Hematopoietic multipotent progenitor cell treated with erythropoietin and hydrocortisone succinate and interleukin-3 and kit ligand, for 6 days (in vitro differentiated cells): Measurements from ENCODE around the gene ACER3.

ENCODE experiments used
- DNase-seq: peaks from one replicate; pipeline ENCODE4 v3.0.0-alpha.2; 2015

Gene ACER3

DNA sequence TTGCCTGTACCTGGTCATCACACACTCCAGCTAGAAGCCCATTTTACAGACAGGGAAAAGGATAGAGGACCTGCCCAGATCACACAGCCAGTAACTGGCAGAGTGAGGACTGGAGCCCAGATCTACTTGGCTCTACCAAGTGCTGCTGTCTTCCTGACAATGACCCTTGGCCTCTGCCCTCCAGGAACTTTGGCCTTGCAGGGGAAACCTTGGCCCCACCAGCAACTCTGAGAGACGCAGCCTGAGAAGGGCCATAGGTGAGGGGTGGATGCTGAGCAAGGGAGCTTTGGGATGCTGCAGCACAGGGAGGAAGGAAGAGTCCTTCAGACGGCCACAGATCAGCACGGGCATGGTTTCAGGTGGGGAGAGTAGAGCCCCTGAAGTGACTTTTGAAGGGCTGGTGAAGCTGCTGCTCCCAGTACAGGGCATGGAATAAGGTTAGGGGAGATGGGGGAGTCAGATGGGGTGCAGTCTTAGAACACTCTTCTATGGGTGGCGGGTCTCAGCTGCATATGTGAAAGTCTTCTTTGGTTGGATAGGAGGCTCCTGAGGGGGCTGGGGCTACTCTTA is 204.0 kb downstream of the ACER3 start:
- no peak for DNase-seq

DNA sequence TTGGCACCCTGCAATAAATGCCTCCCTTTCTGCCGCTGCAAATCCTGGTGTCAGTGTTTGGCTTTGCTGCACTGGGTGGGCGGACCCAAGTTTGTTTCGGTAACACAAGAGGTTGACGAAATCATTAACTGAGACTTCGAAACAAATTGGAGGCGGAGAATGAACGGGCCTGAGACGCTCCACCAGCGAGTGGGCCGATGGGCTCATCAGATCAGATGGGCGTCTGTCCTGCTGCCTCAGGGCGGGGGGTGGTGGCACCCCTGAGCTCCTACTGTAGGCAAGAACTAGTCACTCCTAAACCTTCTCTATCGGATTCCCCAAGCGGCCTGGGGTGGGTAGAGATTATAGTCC is 205.1 kb downstream of the ACER3 start:
- DNase-seq = peak; percentile 66

DNA sequence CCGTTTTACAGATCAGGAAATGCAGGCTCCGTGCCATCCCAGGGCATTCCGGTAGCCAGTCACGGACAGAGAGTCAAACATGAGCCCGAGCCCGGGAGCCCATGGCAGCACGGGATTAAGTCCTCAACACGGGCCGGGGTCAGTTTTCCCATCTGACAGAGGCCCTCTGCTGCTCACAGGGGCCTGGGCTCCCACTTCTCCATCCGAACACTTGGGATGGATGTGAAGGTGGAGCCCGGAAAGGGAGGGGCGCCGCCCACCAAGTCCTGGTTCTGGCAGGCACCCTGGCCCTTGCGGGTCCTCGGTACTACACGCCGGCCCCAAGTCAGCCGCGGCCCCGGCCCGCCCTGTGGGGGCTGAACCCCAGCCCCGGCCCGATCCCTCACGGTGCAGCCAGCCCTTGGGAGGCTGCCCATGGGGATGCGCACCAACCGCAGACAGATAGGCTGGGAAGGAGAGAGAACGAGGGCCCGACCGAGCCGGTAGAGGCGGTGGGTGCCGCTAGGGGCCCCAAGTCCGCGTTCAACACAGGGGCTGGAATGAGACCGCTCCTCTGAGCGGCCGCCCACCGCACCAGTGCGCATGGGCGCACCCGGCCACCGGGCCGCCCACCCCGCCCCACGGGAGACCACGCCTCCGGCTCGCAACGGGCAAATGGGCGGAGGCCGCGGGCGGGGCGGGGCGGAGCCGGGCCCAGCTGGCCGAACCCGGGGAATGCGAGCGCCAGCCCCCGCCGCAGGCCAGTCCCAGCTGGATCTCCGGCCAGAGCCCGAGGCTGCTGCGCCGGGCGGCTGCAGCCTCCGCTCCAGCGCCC is 205.7 kb downstream of the ACER3 start, which contains the start of gene CAPN5:
Gene CAPN5, plus strand, starts transcription at position 743 of the 814 bp plus-strand sequence. CDS start 17,916 bp downstream, outside the sequence.
- peak; percentile 90 for DNase-seq

DNA sequence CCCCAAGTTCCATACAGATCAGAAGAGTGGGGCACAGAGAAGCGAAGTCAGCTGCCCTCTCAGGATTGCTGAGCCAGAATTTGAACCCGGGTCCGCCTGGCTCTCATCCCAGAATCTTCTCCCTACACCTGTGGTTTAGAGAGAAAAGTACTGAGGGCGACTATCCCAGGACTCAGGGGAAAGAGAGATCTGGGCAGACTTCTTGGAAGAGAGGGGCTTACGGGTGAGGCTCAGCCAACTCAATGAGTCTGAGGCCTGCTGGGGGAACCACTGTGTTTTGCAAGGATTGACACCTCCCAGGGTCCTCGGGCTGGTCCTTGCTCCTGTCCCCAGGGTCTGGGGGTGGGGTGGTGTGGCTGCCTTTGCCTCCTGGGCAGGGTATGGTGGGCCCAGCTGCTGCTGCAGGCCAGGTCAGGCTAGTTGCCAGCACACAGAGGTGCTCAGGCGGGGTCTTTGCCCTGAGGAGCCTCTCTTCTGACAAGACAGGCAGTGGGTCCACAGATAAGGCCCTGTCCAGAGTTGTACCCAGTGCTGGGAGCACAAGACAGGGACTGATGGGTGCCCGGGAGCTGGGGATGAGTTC is 207.2 kb downstream of the ACER3 start:
- DNase-seq = no peak

DNA sequence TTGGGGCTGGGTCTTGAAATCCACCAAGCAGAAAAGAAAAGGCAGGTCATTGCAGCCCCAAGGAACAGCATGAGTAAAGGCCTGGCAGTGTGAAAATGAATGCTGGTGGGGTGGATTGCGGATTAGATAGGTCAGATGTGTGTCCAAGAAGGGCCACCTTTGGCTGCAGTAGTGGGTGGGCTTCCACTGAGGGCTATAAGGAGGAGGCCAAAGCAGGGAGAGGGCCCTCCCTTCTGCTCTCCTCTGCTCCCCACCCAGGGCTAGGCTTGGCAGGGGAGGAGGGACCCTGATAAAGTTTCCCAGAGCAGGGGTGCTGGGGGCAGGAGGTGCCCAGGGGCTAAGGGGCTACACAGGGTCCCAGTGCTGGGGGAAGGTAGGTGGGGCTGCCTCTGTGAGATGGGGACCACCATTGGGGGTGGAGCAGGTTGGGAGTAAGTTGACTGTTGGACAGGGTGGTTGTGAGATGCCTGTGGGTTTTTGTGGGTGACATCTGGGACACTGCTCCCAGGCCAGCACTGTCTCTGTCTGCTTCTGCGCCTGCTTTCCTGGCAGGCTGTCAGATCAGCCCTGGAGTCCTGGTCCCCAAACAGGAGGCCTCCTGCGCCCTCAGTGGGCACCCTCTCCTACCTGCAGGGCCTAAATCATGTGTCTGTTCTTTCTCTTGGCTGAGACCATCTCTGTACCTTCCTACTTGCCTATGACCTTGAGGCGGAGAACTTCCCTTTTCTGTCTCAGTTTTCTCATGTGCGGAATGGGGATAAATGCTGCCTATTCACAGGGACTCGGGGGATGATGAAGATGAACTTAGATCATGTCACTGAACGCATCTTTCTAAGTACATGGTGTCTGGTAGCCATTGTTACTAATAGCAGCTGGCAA is 208.0 kb downstream of the ACER3 start:
- no peak for DNase-seq

DNA sequence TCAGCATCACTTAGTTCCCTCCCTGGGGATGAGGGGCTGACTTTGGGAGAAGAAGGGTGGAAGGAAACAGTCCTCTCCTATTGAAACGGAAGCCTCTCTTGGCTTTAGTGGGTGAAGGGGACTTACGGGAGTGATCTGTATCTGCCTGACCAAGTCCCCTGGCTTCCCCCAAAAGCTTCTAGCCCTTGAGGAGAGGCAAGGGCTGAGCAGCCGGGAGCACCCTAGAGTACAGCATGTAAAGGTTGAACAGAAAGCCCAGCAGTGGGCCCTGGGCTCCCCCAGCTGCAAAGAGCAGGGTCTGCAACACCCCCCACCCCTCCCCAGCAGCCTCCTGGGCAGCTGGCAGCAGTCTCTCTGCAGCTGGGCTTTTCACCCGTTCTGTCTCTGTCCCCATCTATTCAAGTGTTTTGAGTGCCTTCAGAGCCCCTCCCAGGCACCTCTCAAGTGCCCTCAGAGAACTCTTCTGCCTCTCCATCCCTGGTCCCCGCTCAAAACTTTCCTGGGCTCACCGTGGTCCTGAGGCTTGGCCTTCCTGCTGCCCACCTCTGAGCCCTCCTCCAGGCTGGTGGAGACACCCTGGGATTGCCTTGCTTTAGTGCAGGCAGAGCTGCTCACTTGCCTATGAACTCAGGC is 208.7 kb downstream of the ACER3 start:
- no peak for DNase-seq

DNA sequence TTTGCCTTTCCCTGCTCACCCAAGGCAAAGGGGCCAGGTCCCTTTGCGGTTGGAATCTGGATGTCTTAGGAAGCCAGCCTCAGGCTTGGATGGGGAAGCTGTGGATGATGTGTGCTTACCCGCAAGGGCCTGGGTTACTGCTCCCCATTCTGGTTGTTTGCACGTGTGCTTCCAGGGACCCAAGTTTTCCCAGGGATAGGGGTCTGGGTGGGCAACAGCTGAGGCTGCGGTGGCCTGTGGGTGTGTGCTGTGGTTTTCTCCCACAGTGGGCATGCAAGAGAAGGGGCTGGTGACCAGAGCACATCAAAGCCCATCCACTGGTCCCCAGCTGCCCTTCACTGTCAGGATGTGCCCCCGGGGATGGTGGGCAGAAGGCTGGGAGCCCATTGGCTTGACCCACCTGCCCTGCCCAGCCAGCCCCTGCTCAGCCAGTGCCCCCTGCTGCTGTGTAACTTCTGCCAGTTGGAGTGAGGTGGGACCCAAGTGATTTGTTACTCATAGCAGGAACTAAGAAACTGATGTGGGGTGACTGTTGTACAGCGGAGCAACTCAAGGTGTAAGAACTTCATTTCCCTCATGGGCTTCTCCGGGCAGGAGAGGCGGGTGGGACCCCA is 209.4 kb downstream of the ACER3 start:
- DNase-seq = no peak

DNA sequence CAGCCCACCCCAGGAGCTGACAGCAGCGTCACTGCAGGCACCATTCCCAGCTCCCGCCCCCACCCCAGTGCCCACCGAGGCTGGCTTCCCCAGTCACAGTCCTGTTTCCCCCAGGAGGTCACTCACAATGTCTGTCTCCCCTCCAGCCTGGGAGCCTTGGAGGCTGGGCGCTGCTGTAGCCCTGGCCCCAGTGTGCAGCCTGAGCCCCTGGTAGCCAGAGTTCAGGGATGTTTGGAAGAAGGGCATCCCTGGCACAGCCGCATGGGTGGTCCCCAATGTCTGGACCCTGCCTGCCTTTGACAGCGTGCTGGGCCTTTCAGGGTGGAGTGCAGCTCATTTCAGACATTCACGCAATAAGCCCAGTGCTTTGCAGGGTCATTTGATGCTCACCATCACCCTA is 210.4 kb downstream of the ACER3 start:
- no peak for DNase-seq

DNA sequence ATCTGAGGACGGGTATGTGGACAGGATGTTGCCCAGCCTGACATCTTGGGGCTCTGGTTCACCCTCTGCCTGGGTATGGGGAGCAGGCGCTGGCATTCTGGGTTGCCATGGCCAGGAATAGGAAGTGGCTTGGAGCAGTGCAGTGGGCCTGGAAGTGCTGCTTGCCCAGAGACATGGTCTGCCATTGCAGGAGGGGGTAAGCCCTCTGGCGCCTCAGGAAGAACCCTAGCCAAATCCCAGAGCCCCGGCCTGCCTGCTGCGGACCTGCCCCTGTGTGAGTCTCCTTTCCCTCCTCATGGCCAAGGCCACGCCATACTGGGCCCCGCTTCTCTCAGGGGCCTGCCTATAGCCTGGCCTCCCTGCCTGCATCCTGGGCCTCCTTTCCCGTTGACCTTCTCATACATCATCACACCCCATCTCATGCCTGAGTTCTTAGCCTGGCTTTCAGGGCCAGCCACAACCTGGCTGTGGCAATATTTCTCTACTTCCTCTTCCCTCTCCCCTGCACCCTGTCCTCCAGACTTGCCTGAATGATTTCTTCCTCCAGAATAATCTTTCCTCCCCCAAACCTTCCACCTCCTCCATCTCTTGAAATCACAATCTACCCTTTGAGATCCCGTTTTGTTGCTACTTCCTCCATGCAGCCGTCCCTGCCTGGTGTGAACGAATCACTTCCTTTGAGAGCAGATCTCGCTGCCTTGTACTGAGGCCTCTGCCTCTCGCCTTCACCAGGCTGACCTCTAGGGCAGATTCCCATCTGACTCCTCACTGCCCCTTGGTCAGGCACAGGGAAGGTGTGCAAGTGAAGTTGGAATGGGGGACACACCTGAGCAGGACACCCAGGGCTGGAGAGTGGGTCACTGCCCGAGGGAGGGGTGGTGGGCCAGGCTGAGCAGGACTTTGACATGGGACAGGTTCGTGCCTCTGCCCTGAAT is 211.2 kb downstream of the ACER3 start:
- no peak for DNase-seq

DNA sequence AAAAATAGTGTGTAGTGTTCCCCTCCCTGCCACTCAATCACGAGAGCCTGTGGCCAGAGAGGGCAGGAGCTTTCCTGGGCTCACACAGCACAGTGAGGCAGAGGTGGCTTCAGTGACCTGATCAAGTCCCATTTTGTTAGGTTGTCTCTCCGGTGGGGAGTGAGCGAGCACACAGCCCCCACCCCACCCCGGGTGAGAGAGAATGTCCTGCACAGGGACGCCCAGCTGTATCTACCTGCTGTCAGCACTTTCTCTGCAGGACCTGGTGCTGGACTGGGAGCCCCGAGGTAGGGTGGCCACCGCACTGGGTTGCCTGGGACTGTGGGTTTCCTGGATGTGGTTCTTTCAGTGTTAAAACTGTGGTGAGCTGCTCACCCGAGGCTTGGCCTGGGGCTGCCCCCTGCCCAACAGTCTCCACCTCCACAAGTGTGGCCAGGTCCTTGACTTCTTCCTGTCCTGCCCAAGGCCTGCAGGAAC is 212.2 kb downstream of the ACER3 start:
- no peak for DNase-seq

DNA sequence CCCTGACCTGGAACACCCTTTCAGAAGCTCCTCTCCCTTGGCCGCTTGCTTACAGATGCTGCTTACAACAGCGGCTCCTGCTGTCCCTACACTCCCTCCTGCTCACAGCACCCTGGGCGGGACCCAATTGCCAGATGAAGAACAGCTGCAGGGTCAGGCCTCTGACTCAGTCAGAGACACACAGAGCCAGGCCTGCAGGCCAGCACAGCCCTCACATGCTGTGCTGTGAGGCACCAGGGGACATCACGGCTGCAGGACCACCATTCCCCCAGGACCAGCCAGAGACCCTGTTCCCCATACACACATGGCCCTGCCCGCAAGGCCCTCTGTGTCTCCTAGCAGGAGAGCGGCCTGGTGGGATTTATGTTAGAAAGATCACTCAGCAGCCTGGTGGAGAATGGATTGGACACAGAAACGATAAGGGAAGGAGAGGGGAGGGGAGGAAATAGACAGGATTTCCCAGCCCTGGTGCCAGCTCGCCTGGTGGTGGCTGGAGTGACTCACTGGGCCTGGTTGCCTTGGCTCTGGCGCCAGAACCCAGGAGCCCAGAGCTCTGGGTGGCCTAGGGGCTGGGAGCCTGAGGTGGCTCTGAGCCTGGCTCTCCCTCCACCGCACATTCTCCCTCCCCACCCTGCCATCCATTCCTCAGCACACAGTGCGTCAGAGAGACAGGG is 212.7 kb downstream of the ACER3 start:
- DNase-seq = peak; percentile 64

DNA sequence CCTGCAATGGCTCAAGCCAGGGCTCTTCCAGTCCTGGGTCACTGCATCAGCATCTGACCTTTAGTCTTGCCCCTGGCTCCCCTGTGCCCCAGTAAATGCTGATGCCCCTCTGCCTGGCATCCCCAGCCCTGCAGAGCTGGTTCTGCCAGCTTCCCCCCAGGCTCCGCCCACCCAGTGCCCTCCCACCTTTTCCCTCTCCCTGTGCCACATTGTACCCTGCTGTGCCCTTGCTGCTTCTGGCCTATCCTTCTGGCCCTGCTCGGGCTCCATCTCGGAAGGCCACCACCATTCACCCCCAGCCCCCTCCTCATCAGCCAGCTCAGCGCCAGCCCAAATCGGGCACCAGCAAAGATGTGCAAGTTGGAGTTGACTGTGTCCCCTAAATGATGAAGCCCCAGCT is 213.5 kb downstream of the ACER3 start:
- no peak for DNase-seq

DNA sequence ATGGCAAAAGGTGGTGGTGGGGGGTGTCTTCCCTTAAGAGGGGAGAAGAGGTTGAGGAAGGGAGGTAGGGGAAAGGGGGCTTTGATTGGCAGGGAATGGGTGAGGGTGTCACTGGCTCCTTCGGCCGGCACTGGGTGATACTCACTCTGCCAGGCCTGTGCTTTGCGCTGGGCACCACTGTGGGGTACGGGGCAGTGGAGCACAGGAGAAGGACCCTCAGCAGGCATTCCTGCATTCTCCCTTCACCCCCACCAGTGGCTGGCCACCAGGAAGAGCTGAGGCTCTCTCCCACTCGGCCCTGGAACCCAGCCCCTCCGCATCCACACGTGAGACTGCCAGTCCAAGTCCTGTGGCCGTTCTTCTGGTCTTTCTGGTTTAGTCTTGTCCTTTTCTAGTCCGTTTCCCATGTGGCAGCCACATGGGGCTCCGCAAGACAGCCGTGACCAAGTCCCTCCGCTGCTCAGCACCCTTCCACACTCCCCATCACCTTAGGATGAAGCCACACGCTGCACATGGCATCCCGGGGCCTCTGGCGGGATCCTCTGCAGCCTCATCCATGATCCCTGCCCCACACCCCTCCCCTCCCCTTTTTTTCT is 214.0 kb downstream of the ACER3 start:
- DNase-seq = no peak

DNA sequence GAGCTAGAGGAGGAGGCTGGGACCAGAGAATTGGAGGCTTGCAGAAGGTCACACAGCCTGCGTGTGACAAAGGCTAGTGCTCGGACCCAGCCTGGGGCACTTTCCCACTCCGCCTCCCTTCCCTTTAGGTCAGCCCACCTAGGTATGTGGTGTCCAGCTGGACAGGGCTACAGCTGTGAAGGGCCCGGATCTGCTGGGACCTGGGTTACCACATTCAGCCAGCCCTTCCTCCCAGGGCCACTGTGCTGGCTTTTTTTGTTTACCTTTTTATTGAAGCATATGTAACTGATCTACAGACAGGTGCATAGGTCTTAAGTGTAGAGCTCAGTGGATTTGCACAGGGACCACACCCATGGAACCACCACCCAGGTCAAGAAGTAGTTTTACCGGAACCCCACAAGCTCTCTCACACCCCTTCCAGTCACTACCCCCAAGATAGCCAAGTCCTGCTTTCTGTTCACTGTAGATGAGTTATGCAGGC is 214.7 kb downstream of the ACER3 start:
- DNase-seq = no peak
